A549 treated with Mapracorat at 1 μM for 4 hours (cell line): ENCODE measurements around the gene MORN1. TPM values are rescaled to one million over a fixed set of nuclear protein-coding genes. Genes with fewer than 3 reads are reported as not detected.

Experiments used
- total RNA-seq: library from RNA; stranded (reverse); fragments of 200-300 nt; extraction: Qiagen RNA extraction; gene quantifications from 5 replicates; pipeline ENCODE4 v1.2.3, GENCODE V29; 2022

The MORN1 gene
- total RNA-seq: 5.3 to 7.1 TPM (median 5.8 TPM) in 5 replicates

DNA sequence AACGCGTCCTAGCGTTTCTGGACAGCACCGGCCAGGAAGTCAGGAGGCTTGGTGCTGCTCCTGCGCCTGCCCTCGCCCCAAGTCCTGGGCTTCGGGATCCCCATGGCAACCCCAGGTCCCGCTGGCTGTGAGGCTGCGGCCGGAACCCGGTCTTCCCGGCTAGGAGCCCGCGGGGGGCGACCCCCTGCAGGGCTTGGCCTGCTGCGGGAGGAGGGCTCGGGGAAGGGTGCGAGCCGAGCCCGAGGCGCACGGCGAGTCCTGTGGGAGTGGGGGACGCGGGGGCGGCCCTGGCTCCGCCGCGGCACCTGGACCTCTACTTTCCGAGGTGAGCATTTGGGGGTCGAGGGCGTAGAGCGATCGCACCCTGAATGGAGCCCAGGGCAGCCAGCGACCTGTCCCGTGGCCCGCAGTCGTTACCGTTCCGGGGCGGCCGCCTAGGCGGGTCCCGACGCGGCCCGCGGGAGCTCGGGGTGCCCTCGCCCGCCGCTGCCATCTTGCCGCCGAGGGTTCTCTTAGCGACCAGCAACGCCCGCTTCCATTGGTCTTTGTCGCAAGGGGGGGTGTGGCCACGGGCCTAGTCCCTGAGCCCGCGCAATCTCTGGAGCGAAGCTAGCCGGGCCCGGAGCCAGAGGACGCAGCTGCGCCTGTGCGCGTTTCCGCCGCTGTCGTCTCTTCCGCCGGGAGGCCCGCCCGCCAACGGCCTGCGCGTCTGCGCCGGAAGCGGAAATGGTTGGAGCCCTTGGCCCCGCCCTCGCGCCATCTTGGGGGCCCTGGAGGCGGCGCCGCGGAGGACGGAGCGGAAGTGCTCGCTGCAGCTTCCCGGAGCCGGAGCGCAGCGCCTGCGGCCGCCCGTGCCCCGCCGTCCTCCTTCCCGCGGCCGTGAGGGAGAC is at the start of gene MORN1, which contains the start of gene RER1:
TSS of gene MORN1 (minus strand) at position 514 of the 890 bp plus-strand sequence. CDS start at position 493, 21 bp downstream.
TSS of gene RER1 (plus strand) at position 801 of the 890 bp plus-strand sequence. CDS start 3,950 bp downstream, outside the sequence.

DNA sequence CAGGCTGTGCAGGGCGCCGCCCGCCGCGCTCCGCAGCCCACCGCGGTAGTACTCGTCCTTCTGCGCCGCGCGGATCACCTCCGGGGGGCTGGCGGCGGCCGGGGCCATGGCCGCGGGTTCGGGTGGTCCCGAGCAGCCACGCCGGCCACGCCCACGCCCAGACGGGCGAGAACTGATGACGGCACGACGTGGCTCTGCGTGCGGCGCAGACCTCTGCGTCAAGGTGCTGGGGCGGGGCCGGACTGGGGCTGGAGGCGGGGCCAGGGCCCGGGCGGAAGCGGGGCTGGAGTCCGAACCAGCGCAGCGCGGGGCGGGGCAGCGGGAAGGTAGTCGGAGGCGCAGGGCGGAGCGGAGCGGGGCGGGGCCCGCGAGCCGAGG is 21.0 kb upstream of the MORN1 start, which contains the start of gene PEX10:
TSS of gene PEX10 (minus strand) at position 170 of the 378 bp plus-strand sequence. CDS start at position 108, 62 bp downstream.

Other genes with a start within 250 kb of the MORN1 start
- 34.5 to 65.1 TPM (median 58.1 TPM) in 5 replicates for gene FAAP20, start 196.8 kb downstream of the MORN1 start, total RNA-seq
- 18.5 to 28.5 TPM (median 25.0 TPM) in 5 replicates for gene SKI, start 163.2 kb downstream of the MORN1 start, total RNA-seq
- gene RER1, start 287 bp upstream of the MORN1 start, total RNA-seq: 98.5 to 135 TPM (median 120 TPM) in 5 replicates
- gene PEX10, start 21.0 kb upstream of the MORN1 start, total RNA-seq: 20.0 to 26.3 TPM (median 24.8 TPM) in 5 replicates
- 0.15 to 0.53 TPM (median 0.30 TPM) in 5 replicates for gene PLCH2, start 84.7 kb upstream of the MORN1 start, total RNA-seq
- 8.3 to 13.3 TPM (median 10.8 TPM) in 5 replicates for gene PANK4, start 135.0 kb upstream of the MORN1 start, total RNA-seq
- not detected in 5 replicates for gene HES5, start 138.7 kb upstream of the MORN1 start, total RNA-seq
- gene TNFRSF14, start 164.8 kb upstream of the MORN1 start, total RNA-seq: 0.10 to 0.27 TPM (median 0.10 TPM) in 3 of 5 replicates, not detected in the others
- 18.9 to 24.6 TPM (median 23.2 TPM) in 5 replicates for gene PRXL2B, start 195.2 kb upstream of the MORN1 start, total RNA-seq
- not detected in 5 replicates for gene MMEL1, start 241.5 kb upstream of the MORN1 start, total RNA-seq